Effector memory CD8-positive, alpha-beta T cell (primary cell): ENCODE results near the gene MED10.
"Not testable (repeated sequence)": the region's sequence is repeated elsewhere in the genome, so short reads cannot be mapped to it uniquely, and the experiment has no call there.

Source experiments
- ATAC-seq: fragments of 150-1000 bp; cut with Tn5 transposase; replicated peaks from 2 replicates; pipeline ENCODE4 v1.10.0; 2021; ENCODE audit warnings: mild to moderate bottlenecking, moderate library complexity
- DNase-seq, 3 experiments: peaks; one replicate each; pipeline ENCODE4 v3.0.0; 2021
- H3K27ac Mint-ChIP-seq, 2 donors: one replicate each; pipeline ENCODE4 v1.8.0; 2022; ENCODE audit warnings: mild to moderate bottlenecking in 2 of 2, mixed read lengths in 2 of 2, moderate library complexity in 2 of 2
- H3K27me3 Mint-ChIP-seq, 2 donors: one replicate each; pipeline ENCODE4 v1.8.0; 2022; ENCODE audit warnings: mixed read lengths in 2 of 2
- H3K36me3 Mint-ChIP-seq: one replicate; pipeline ENCODE4 v1.8.0; 2022; ENCODE audit warnings: mild to moderate bottlenecking, moderate library complexity, mixed read lengths; ENCODE audit not compliant: insufficient read depth
- H3K4me1 Mint-ChIP-seq, 2 donors: one replicate each; pipeline ENCODE4 v1.8.0; 2022; ENCODE audit warnings: low read depth in 2 of 2, mixed read lengths in 2 of 2
- H3K4me3 Mint-ChIP-seq, 2 donors: one replicate each; pipeline ENCODE4 v1.8.0; 2022; ENCODE audit warnings: mild to moderate bottlenecking in 2 of 2, mixed read lengths in 2 of 2, moderate library complexity in 2 of 2
- H3K9me3 Mint-ChIP-seq, 2 donors: one replicate each; pipeline ENCODE4 v1.8.0; 2022; ENCODE audit warnings: mixed read lengths in 2 of 2

MED10 gene

GRCh38 chr5:6377582-6377904 lies 804 bp downstream of the MED10 start:
- Mint-ChIP-seq H3K27me3 (no peaks in the 10 kb centered on the region), H3K4me1 (peaks cover 44 to 54% of the 10 kb centered on the region in 2 donors), H3K36me3 (peaks cover 59% of the 10 kb centered on the region), H3K4me3 (peak overlapping the region; percentile 99), H3K9me3 (no peaks in the 10 kb centered on the region), H3K27ac (peak overlapping the region; percentile 99)
- peak in 1 of 3 experiments; percentile 20 for DNase-seq
- no peak for ATAC-seq

GRCh38 chr5:6376974-6377520 lies 1.3 kb downstream of the MED10 start:
- Mint-ChIP-seq H3K9me3 (no peaks in the 10 kb centered on the region), H3K4me3 (peak overlapping the region; percentile 99), H3K27me3 (no peaks in the 10 kb centered on the region), H3K36me3 (peaks cover 64% of the 10 kb centered on the region), H3K27ac (peak overlapping the region; percentile 99), H3K4me1 (peaks cover 45 to 55% of the 10 kb centered on the region in 2 donors)
- DNase-seq (no peak), ATAC-seq (no peak)

DNA sequence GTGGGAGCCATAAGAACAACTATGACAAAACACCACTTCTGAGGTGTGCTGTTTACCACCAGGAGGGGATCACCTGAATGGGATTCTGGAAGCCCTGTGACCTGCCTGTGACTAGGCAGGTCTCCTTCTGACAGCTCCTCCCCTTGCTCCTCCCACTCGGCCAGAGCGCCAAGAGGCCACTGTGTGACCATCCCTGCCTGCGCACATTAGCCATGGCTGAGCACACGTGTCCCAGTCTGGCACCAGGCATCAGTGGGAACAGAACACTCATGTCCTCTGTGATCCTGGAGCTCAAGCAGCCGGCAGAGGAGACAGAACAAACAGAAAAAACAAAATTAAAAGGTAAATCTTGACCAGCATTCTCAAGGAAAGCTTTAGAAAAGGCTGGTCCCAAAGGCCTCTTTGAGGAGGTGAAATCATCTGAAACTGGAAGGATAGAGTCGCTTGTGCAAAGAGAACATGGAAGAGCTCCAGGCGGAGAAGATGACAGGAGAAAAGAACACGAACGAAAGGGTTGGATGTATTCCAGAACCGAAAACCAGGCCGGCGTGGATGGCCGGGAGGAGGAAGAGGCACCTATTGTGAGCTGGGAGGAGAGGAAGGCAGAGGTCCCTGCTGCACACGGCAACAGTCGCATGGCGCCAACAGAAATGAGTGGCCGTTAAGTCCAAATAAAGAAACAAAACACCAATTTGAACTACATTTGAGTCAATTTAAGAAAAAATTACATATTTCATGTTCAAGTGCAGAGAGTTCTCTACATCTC lies 5.1 kb downstream of the MED10 start:
- Mint-ChIP-seq H3K4me3 (peak overlapping the region in 1 of 2 donors; percentile 26), H3K27me3 (no peaks in the 10 kb centered on the region), H3K9me3 (no peaks in the 10 kb centered on the region), H3K27ac (peak overlapping the region in 1 of 2 donors; percentile 6), H3K4me1 (peaks cover 38 to 44% of the 10 kb centered on the region in 2 donors), H3K36me3 (peaks cover 88% of the 10 kb centered on the region)
- ATAC-seq (no peak), DNase-seq (no peak)

- H3K36me3 Mint-ChIP-seq = peaks cover 81% of the 10 kb centered on the region
- no peaks in the 10 kb centered on the region for H3K9me3 Mint-ChIP-seq
- H3K4me3 Mint-ChIP-seq = no peak overlapping the region
- DNase-seq (no peak), ATAC-seq (no peak)
- no peaks in the 10 kb centered on the region for H3K27me3 Mint-ChIP-seq
- no peak overlapping the region for H3K27ac Mint-ChIP-seq
- peaks cover 31 to 39% of the 10 kb centered on the region in 2 donors for H3K4me1 Mint-ChIP-seq
These were observed 5.9 kb downstream of the MED10 start for GRCh38 chr5:6372251-6373080.

DNA sequence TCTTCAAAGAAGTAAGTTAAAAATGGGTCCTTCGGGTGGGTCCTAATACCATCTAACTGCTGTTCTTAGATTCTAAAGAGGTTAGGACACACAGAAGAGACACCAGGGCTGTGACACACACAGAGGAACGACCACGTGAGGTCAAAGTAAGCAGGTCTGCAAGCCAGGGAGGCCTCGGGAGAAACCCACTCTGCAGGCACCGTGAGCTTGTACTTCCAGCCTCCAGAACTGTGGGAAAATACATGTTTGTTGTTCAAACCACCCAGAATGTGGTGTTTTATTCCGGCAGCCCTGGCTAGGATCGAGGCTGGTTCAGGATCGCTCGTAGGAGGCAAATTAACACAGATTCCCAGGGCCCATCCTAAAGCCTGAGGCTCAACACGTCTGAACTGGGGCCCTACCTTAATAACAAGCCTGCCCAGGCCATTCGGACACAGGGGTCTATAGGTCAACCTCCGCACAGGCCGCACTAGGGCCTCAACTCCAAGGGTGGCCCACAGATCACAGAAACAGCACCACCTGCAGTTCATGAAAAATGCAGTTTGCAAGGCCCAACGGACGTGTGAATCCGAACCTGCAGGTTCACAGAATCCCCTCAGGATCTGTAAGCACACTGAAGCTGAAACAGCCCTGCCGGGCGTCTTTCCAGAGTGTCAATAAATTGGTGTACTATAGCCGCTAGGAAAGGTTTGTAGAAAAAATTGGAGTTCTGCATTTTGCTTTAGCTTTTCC lies 7.1 kb downstream of the MED10 start:
- Mint-ChIP-seq H3K9me3 (no peaks in the 10 kb centered on the region), H3K27me3 (no peaks in the 10 kb centered on the region), H3K36me3 (peaks cover 73% of the 10 kb centered on the region), H3K4me1 (peaks cover 24 to 34% of the 10 kb centered on the region in 2 donors), H3K4me3 (no peak overlapping the region), H3K27ac (peak overlapping the region in 1 of 2 donors; percentile 35)
- no peak for DNase-seq
- no peak for ATAC-seq

DNA sequence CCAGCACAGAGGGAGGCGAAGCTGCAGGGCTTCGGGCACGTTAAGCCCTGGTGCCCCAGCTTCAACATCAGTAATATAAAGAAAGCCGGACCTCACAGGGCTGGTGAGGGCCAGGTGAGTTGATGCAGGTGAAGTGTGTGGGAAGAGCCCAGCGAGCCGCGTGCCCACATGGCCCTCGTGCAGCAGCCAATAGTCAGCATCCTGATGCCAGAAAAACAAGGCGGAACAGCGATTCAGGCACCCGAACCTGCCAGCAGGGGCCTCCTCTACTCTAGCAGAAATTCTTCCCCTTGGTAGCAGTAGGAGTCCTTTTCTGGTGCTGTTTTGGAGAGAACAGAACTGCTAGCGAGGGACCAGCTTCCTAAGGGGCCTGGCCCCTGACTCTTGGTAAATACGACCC lies 7.8 kb downstream of the MED10 start:
- ATAC-seq = no peak
- Mint-ChIP-seq H3K4me1 (peaks cover 20 to 30% of the 10 kb centered on the region in 2 donors), H3K4me3 (no peak overlapping the region), H3K36me3 (peaks cover 68% of the 10 kb centered on the region), H3K27me3 (no peaks in the 10 kb centered on the region), H3K27ac (peak overlapping the region in 1 of 2 donors; percentile 35), H3K9me3 (no peaks in the 10 kb centered on the region)
- DNase-seq = no peak

DNA sequence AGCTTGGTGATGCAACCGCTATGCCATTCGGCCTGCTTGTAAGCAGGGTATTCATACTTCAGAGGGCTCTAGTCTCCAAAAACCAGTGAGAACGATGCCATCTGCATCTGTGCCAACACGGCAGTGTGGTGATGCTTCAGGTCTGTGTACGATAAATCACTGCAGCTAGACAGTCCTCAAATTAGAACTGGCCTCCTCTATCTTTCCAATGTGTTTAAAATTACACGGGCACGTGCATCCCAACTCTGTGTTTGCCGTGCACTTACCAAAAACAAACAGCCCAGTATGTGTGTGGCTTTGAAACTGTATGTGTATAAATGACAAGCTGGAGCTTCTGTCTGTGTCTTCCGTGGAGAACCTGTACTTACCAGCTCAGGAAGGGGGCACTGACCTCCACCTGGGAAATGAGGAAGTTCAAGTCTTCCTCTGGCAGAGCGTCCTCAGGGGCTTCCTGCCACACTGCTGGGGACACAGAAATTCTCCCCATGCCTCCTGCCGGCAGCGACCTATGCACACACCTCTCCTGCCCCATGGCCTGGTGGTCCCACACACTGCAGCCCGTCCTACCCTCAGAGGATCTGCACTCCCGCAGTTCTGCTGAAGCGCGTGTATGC lies 12.3 kb downstream of the MED10 start:
- Mint-ChIP-seq H3K4me3 (no peak overlapping the region), H3K4me1 (peaks cover 3% of the 10 kb centered on the region in 2 donors), H3K27ac (peak overlapping the region in 1 of 2 donors; percentile 29), H3K9me3 (no peaks in the 10 kb centered on the region), H3K27me3 (no peaks in the 10 kb centered on the region), H3K36me3 (peaks cover 23% of the 10 kb centered on the region)
- ATAC-seq = no peak
- DNase-seq = no peak

GRCh38 chr5:6365142-6365976 lies 13.0 kb downstream of the MED10 start:
- H3K27ac Mint-ChIP-seq = no peak overlapping the region
- H3K9me3 Mint-ChIP-seq = no peaks in the 10 kb centered on the region
- DNase-seq (no peak), ATAC-seq (no peak)
- H3K4me1 Mint-ChIP-seq = peaks cover 3% of the 10 kb centered on the region in 2 donors
- H3K27me3 Mint-ChIP-seq = no peaks in the 10 kb centered on the region
- peaks cover 16% of the 10 kb centered on the region for H3K36me3 Mint-ChIP-seq
- H3K4me3 Mint-ChIP-seq = no peak overlapping the region

DNA sequence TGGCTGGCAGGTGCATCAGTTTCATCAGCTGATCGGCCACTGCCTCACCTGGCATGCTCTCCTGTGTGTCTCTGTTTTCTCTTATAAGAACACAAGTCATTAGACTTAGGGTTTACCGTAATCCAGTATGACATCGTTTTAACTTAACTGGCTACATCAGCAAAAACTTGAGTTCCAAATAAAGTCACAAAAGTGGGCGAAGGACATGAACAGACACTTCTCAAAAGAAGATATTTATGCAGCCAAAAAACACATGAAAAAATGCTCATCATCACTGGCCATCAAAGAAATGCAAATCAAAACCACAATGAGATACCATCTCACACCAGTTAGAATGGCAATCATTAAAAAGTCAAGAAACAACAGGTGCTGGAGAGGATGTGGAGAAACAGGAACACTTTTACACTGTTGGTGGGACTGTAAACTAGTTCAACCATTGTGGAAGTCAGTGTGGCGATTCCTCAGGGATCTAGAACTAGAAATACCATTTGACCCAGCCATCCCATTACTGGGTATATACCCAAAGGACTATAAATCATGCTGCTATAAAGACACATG lies 14.8 kb downstream of the MED10 start:
- not testable (repeated sequence) for DNase-seq, H3K36me3 Mint-ChIP-seq, H3K9me3 Mint-ChIP-seq, H3K4me3 Mint-ChIP-seq, H3K4me1 Mint-ChIP-seq, ATAC-seq, H3K27ac Mint-ChIP-seq, H3K27me3 Mint-ChIP-seq

GRCh38 chr5:6362846-6363245 lies 15.5 kb downstream of the MED10 start:
- ATAC-seq (no peak), DNase-seq (no peak)
- Mint-ChIP-seq H3K27ac (no peak overlapping the region), H3K4me1 (peaks cover 5 to 9% of the 10 kb centered on the region in 2 donors), H3K4me3 (no peak overlapping the region), H3K36me3 (peaks cover 4% of the 10 kb centered on the region), H3K27me3 (no peaks in the 10 kb centered on the region), H3K9me3 (no peaks in the 10 kb centered on the region)

DNA sequence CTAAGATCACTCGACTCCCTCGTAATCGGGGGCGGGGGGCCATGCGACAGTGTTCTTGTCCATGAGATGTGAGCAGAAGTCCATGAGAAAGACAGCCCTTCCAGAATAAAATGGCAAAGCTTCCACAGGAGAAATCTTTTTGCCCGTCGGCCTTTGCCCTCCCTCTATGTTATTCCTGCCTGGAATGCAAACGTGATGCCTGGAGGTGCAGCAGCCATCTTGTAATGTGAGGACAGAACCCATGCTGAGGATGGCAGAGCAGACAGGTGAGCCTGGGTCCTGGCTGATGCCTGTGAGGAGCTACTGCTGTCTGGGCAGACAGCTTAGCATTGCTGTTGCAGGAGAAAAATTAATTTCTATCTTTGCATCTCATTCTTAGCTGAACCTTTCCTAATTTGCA lies 17.2 kb downstream of the MED10 start:
- DNase-seq = no peak
- ATAC-seq = no peak
- no peaks in the 10 kb centered on the region for H3K9me3 Mint-ChIP-seq
- H3K4me1 Mint-ChIP-seq = peaks cover 5 to 7% of the 10 kb centered on the region in 2 donors
- peak overlapping the region in 1 of 2 donors; percentile 91 for H3K27ac Mint-ChIP-seq
- no peaks in the 10 kb centered on the region for H3K27me3 Mint-ChIP-seq
- no peak overlapping the region for H3K4me3 Mint-ChIP-seq
- no peaks in the 10 kb centered on the region for H3K36me3 Mint-ChIP-seq
